Vagina (tissue), 2 donors: ENCODE results near the gene CPM. TPM values are rescaled to one million over a fixed set of nuclear protein-coding genes. Genes with fewer than 3 reads are reported as not detected.
"Not testable (repeated sequence)": the region's sequence is repeated elsewhere in the genome, so short reads cannot be mapped to it uniquely, and the experiment has no call there.

Experiments used
- DNase-seq, 2 donors: peaks; one replicate each; pipeline ENCODE4 v3.0.0-alpha.2; 2017; ENCODE audit errors: extremely low spot score in 2 of 2
- H3K27ac ChIP-seq: fragments of 200-600 bp; sonication (generic); one replicate; pipeline ENCODE4 v1.5.1; 2019
- H3K27me3 ChIP-seq: fragments of 200-600 bp; sonication (generic); one replicate; pipeline ENCODE4 v1.5.1; 2019
- H3K36me3 ChIP-seq, 2 donors: fragments of 200-600 bp; sonication (generic); one replicate each; pipeline ENCODE4 v1.5.1; 2017 to 2019
- H3K4me1 ChIP-seq: fragments of 200-600 bp; sonication (generic); one replicate; pipeline ENCODE4 v1.5.1; 2019
- H3K4me3 ChIP-seq, 2 donors: fragments of 200-600 bp; sonication (generic); 1 replicate in 1 of 2; 2 replicates in 1 of 2; pipeline ENCODE4 v1.5.1; 2016 to 2019
- H3K9me3 ChIP-seq: fragments of 200-600 bp; sonication (generic); one replicate; pipeline ENCODE4 v1.5.1; 2019
- POLR2A ChIP-seq, 2 donors: fragments of 450-650 bp; IDR thresholded peaks; one replicate each; pipeline ENCODE4 v1.6.1; 2017; ENCODE audit warnings: antibody characterized with exemption in 2 of 2, mild to moderate bottlenecking in 2 of 2, moderate library complexity in 2 of 2
- POLR2AphosphoS5 ChIP-seq, 2 donors: sonication (generic); formaldehyde crosslinking; IDR thresholded peaks; one replicate each; pipeline ENCODE4 v1.9.0; 2017; ENCODE audit warnings: antibody characterized with exemption in 2 of 2, mild to moderate bottlenecking in 2 of 2, low read depth in 1 of 2; ENCODE audit not compliant: insufficient read depth in 1 of 2
- intact Hi-C: fragments of 100-400 bp; cut with DNase I; formaldehyde crosslinking; loops from one replicate; pipeline ENCODE4 v1.15.1; 2023
- total RNA-seq: library from RNA; depleted of rRNA; stranded (reverse); fragments of >200 nt; gene quantifications from one replicate; pipeline ENCODE4 v1.2.3, GENCODE V29; 2016
- TF ChIP-seq, protein P1 (sequence below), 3 experiments: fragments of 450-650 bp in 2 of 3; fragments of 200-600 bp in 1 of 3; sonication (generic) in 1 of 3; IDR thresholded peaks; one replicate each; pipeline ENCODE4 v1.5.1; 2017 to 2019; ENCODE audit warnings: antibody characterized with exemption in 3 of 3, mild to moderate bottlenecking in 2 of 3, moderate library complexity in 2 of 3

The CPM gene
- total RNA-seq, 1 donor from 2014 or later = 35.4 TPM

DNA sequence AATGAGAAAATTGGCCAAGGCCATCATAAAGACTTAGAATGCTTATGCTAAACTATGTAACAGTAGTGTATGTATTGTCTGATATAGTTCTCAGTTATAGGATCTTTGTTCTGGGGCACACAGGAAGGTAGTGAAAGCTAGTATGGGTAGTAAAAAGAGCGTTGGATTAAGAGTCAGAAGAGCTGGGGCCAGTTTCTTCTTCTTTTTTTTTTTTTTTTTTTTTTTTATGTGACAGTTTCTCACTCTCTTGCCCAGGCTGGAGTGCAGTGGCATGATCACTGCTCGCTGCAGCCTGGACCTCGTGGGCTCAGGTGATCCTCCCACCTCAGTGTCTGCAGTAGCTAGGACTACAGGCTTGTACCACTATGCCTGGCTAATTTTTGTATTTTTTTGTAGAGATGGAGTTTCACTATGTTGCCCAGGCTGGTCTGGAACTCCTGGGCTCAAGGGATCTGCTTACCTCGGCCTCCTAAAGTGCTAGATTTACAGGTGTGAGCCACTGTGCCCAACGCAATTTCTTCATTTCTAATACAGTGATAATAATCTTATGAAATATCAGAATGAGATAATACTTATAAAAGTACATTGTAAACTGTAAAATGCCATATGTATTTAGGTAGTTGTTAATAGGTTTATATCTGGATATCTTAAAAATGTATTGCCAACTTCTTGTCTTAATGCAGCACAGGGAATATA, 117.6 kb downstream of the CPM start:
- Histone ChIP-seq H3K27me3 (no peaks in the 10 kb centered on the region), H3K4me3 (no peak overlapping the region), H3K4me1 (peaks cover 60% of the 10 kb centered on the region), H3K36me3 (peaks cover 3 to 68% of the 10 kb centered on the region in 2 donors), H3K27ac (no peak overlapping the region), H3K9me3 (no peaks in the 10 kb centered on the region)
- no peak for TF ChIP-seq POLR2AphosphoS5 (IDR thresholded peaks at IDR 0.05; ENCODE audit: insufficient read depth in 1 of 2, low read depth in 1 of 2)
- TF ChIP-seq POLR2A (IDR thresholded peaks at IDR 0.05) = no peak
- TF ChIP-seq, protein P1, sequence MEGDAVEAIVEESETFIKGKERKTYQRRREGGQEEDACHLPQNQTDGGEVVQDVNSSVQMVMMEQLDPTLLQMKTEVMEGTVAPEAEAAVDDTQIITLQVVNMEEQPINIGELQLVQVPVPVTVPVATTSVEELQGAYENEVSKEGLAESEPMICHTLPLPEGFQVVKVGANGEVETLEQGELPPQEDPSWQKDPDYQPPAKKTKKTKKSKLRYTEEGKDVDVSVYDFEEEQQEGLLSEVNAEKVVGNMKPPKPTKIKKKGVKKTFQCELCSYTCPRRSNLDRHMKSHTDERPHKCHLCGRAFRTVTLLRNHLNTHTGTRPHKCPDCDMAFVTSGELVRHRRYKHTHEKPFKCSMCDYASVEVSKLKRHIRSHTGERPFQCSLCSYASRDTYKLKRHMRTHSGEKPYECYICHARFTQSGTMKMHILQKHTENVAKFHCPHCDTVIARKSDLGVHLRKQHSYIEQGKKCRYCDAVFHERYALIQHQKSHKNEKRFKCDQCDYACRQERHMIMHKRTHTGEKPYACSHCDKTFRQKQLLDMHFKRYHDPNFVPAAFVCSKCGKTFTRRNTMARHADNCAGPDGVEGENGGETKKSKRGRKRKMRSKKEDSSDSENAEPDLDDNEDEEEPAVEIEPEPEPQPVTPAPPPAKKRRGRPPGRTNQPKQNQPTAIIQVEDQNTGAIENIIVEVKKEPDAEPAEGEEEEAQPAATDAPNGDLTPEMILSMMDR (IDR thresholded peaks at IDR 0.05) = no peak
- intact Hi-C loops = no loop called here
- no peak for DNase-seq

- H3K36me3 ChIP-seq = peaks cover 3 to 72% of the 10 kb centered on the region in 2 donors
- H3K4me1 ChIP-seq = peaks cover 60% of the 10 kb centered on the region
- DNase-seq = no peak
- intact Hi-C loops = no loop called here
- H3K9me3 ChIP-seq = no peaks in the 10 kb centered on the region
- no peak overlapping the region for H3K27ac ChIP-seq
- no peak overlapping the region for H3K4me3 ChIP-seq
- TF ChIP-seq, protein P1 (IDR thresholded peaks at IDR 0.05) = no peak
- no peak for TF ChIP-seq POLR2AphosphoS5 (IDR thresholded peaks at IDR 0.05; ENCODE audit: insufficient read depth in 1 of 2, low read depth in 1 of 2)
- TF ChIP-seq POLR2A (IDR thresholded peaks at IDR 0.05) = no peak
- no peaks in the 10 kb centered on the region for H3K27me3 ChIP-seq
Measured at GRCh38 chr12:68814490-68815231, 118.3 kb downstream of the CPM start.

- Histone ChIP-seq H3K9me3 (no peaks in the 10 kb centered on the region), H3K4me1 (peaks cover 64% of the 10 kb centered on the region), H3K27me3 (no peaks in the 10 kb centered on the region), H3K27ac (peak overlapping the region; percentile 2), H3K4me3 (no peak overlapping the region), H3K36me3 (peaks cover 0 to 61% of the 10 kb centered on the region in 2 donors)
- DNase-seq = no peak
- no peak for TF ChIP-seq POLR2A (IDR thresholded peaks at IDR 0.05)
- TF ChIP-seq, protein P1 (IDR thresholded peaks at IDR 0.05) = no peak
- TF ChIP-seq POLR2AphosphoS5 (IDR thresholded peaks at IDR 0.05; ENCODE audit: insufficient read depth in 1 of 2, low read depth in 1 of 2) = no peak
- intact Hi-C loops = no loop called here
Measured at GRCh38 chr12:68813242-68813593, 119.8 kb downstream of the CPM start.

- no peaks in the 10 kb centered on the region for H3K27me3 ChIP-seq
- DNase-seq = no peak
- no peak overlapping the region for H3K4me3 ChIP-seq
- peak overlapping the region; percentile 2 for H3K27ac ChIP-seq
- peaks cover 0 to 61% of the 10 kb centered on the region in 2 donors for H3K36me3 ChIP-seq
- no peaks in the 10 kb centered on the region for H3K9me3 ChIP-seq
- H3K4me1 ChIP-seq = peaks cover 64% of the 10 kb centered on the region
- TF ChIP-seq, protein P1 (IDR thresholded peaks at IDR 0.05) = no peak
- TF ChIP-seq POLR2A (IDR thresholded peaks at IDR 0.05) (no peak), POLR2AphosphoS5 (IDR thresholded peaks at IDR 0.05; ENCODE audit: insufficient read depth in 1 of 2, low read depth in 1 of 2) (no peak)
- intact Hi-C loops = no loop called here
Measured at GRCh38 chr12:68812553-68813241, 120.3 kb downstream of the CPM start.

GRCh38 chr12:68811573-68811972, 121.4 kb downstream of the CPM start:
- intact Hi-C loops, H3K27ac ChIP-seq, H3K27me3 ChIP-seq, H3K9me3 ChIP-seq, DNase-seq, H3K4me3 ChIP-seq: not testable (repeated sequence)
- Histone ChIP-seq H3K4me1 (peaks cover 71% of the 10 kb centered on the region), H3K36me3 (peaks cover 0 to 50% of the 10 kb centered on the region in 2 donors)

GRCh38 chr12:68810027-68810389, 123.0 kb downstream of the CPM start:
- peaks cover 0 to 36% of the 10 kb centered on the region in 2 donors for H3K36me3 ChIP-seq
- H3K4me3 ChIP-seq, DNase-seq, H3K27ac ChIP-seq, intact Hi-C loops, H3K9me3 ChIP-seq, H3K27me3 ChIP-seq: not testable (repeated sequence)
- peaks cover 56% of the 10 kb centered on the region for H3K4me1 ChIP-seq
